ENCODE data around the gene ARFGAP3. TPM values are rescaled to one million over a fixed set of nuclear protein-coding genes. Genes with fewer than 3 reads are reported as not detected.

Gene ARFGAP3
- total RNA-seq, 1 donor from 2014 or later: 59.1 TPM

DNA sequence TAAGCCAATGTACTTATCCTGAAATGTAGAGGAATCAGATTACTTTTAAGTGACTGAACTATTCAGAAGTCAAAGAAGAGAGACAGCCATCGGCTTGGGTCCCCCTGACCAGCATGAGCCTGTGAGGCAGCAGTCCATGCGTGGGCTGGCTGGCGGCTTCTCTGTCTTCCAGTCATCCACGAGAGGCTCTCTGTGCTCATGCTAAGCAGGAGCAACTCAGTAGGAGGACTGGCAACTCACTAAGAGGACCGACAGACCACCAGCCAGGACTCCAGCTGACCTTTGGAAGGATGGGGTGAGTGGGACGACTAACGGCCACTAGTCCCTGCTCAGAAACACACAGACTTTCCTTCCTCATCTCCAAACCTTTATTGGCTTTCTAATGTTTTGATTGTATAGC, 43.6 kb downstream of the ARFGAP3 start:
- H3K9me3 Mint-ChIP-seq (ENCODE audit: unreplicated experiment): no peaks in the 10 kb centered on the region
- H3K27ac Mint-ChIP-seq (ENCODE audit: unreplicated experiment): no peak overlapping the region
- peak; percentile 75 for DNase-seq (ENCODE audit: extremely low spot score, unreplicated experiment)
- no peak overlapping the region for H3K4me3 Mint-ChIP-seq (ENCODE audit: unreplicated experiment)
- no peak for TF ChIP-seq CTCF (IDR thresholded peaks at IDR 0.05)
- no peaks in the 10 kb centered on the region for H3K27me3 Mint-ChIP-seq (ENCODE audit: unreplicated experiment)
- H3K4me1 Mint-ChIP-seq (ENCODE audit: unreplicated experiment): peaks cover 14% of the 10 kb centered on the region
- peaks cover 56% of the 10 kb centered on the region for H3K36me3 Mint-ChIP-seq (ENCODE audit: unreplicated experiment)

- H3K36me3 Mint-ChIP-seq (ENCODE audit: unreplicated experiment): peaks cover 57% of the 10 kb centered on the region
- H3K4me3 Mint-ChIP-seq (ENCODE audit: unreplicated experiment): no peak overlapping the region
- H3K4me1 Mint-ChIP-seq (ENCODE audit: unreplicated experiment): peaks cover 3% of the 10 kb centered on the region
- no peaks in the 10 kb centered on the region for H3K9me3 Mint-ChIP-seq (ENCODE audit: unreplicated experiment)
- DNase-seq (ENCODE audit: extremely low spot score, unreplicated experiment): peak; percentile 21
- H3K27ac Mint-ChIP-seq (ENCODE audit: unreplicated experiment): no peak overlapping the region
- TF ChIP-seq CTCF (IDR thresholded peaks at IDR 0.05): no peak
- H3K27me3 Mint-ChIP-seq (ENCODE audit: unreplicated experiment): no peaks in the 10 kb centered on the region
Observed at GRCh38 chr22:42811459-42811858, 45.6 kb downstream of the ARFGAP3 start.

DNA sequence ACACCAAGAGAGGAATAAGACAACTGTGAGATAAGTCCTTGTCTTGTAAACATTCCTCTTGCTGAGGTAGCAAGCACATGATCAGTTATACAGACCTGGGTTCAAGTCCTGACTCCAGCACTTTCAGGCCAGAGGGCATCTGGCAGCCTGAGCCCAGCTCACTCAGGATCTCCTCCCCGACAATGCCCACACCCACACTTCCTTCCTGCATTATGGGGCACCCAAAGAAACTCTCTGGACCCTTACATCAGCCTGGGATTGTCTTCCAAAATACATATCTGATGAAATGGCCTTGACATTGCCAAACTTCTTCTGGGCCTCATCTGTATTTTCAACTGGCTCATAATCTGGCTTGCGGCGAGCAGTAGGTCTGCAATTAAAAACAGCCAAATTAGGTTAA, 48.6 kb downstream of the ARFGAP3 start:
- no peak overlapping the region for H3K27ac Mint-ChIP-seq (ENCODE audit: unreplicated experiment)
- no peaks in the 10 kb centered on the region for H3K27me3 Mint-ChIP-seq (ENCODE audit: unreplicated experiment)
- peaks cover 56% of the 10 kb centered on the region for H3K36me3 Mint-ChIP-seq (ENCODE audit: unreplicated experiment)

GRCh38 chr22:42807185-42807584, 49.9 kb downstream of the ARFGAP3 start:
- H3K4me1 Mint-ChIP-seq (ENCODE audit: unreplicated experiment): peaks cover 19% of the 10 kb centered on the region
- H3K27me3 Mint-ChIP-seq (ENCODE audit: unreplicated experiment): no peaks in the 10 kb centered on the region
- no peak for TF ChIP-seq CTCF (IDR thresholded peaks at IDR 0.05)
- H3K27ac Mint-ChIP-seq (ENCODE audit: unreplicated experiment): no peak overlapping the region
- peaks cover 48% of the 10 kb centered on the region for H3K36me3 Mint-ChIP-seq (ENCODE audit: unreplicated experiment)
- H3K9me3 Mint-ChIP-seq (ENCODE audit: unreplicated experiment): no peaks in the 10 kb centered on the region
- no peak overlapping the region for H3K4me3 Mint-ChIP-seq (ENCODE audit: unreplicated experiment)
- DNase-seq (ENCODE audit: extremely low spot score, unreplicated experiment): peak; percentile 56

More for the DNA sequence above, 48.6 kb downstream of the ARFGAP3 start:
- Mint-ChIP-seq H3K4me1 (ENCODE audit: unreplicated experiment) (peaks cover 19% of the 10 kb centered on the region), H3K9me3 (ENCODE audit: unreplicated experiment) (no peaks in the 10 kb centered on the region), H3K4me3 (ENCODE audit: unreplicated experiment) (no peak overlapping the region)
- TF ChIP-seq CTCF (IDR thresholded peaks at IDR 0.05): no peak
- peak; percentile 17 for DNase-seq (ENCODE audit: extremely low spot score, unreplicated experiment)

DNA sequence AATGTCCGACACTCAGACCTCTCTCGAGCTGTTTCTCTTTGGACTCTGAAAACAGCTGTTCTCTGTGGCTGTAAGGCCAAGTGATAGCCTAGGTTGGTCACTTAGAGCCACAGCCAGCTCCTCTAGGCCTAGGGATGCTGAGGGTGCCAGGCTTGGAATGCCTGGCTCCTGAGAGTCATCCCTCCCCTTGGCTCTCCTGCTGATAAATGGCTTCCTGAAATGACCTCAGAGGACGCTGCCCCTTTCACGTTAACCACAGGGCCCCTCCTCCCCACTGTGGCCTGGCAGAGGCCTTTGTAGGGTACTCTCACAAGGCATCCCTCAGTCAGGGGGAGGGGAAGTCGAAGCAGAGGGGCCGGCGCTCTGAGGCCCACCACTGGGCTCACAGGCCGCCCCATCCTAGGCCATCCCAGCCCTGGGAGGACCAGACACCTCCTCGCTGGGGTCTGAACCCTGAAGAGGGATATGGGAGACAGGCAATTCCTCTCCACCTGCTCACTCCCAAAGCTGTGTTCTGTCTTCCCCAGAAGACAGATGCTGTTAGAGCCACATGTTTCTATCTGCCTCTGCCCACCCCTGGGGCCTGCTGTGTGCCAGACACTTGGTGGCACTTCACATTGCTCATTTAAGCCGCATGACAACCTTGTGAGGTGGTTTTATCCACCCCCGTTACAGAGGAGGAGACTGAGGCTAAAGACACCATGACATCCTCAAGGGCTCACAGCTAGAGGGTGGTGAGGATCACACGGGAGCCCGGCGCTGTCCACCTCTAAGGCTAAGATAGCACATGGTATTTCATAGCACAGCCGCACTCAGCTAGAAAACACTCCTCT, 50.9 kb downstream of the ARFGAP3 start:
- Mint-ChIP-seq H3K36me3 (ENCODE audit: unreplicated experiment) (peaks cover 48% of the 10 kb centered on the region), H3K27me3 (ENCODE audit: unreplicated experiment) (no peaks in the 10 kb centered on the region), H3K4me1 (ENCODE audit: unreplicated experiment) (peaks cover 19% of the 10 kb centered on the region), H3K4me3 (ENCODE audit: unreplicated experiment) (no peak overlapping the region), H3K27ac (ENCODE audit: unreplicated experiment) (peak overlapping the region; percentile 85), H3K9me3 (ENCODE audit: unreplicated experiment) (no peaks in the 10 kb centered on the region)
- peak; percentile 62 for DNase-seq (ENCODE audit: extremely low spot score, unreplicated experiment)
- no peak for TF ChIP-seq CTCF (IDR thresholded peaks at IDR 0.05)

Measured in osteocyte (in vitro differentiated cells).